ENCODE results near the gene CYP1B1.
"Not testable (repeated sequence)": the region's sequence is repeated elsewhere in the genome, so short reads cannot be mapped to it uniquely, and the experiment has no call there.

DNA sequence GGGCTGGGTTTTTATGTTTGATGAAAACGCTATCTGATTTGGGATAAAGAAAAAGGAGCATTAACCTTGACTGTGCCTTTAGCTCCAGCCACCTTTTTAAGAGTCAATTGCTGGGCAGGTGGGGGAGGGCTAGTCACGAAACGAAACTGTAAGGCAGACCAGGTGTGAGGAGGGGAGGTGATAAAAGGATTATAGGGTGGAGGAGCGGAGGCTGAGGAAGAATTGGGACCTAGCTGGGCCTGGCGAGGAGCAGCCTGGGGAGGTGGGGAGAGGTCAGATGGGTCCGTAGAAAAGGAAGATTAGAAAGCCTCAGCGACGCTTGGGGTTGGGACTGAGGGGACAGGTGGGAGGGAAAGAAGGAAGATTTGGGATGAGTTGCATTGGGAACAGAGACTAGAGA lies 8.6 kb upstream of the CYP1B1 start:
- not testable (repeated sequence) for TF ChIP-seq POLR2A (IDR thresholded peaks at IDR 0.05; ENCODE audit: low read length); GATA1 (IDR thresholded peaks at IDR 0.05; ENCODE audit: low read depth, low read length)
